ENCODE data around the gene BEND5. TPM values are rescaled to one million over a fixed set of nuclear protein-coding genes. Genes with fewer than 3 reads are reported as not detected.
A peak's percentile ranks its signal among the peaks of the same experiment; 100 is the strongest.

The BEND5 gene
- total and polyA plus RNA-seq, 2 of the 8 experiments (the other 6 are each of a cell fraction or from before 2014, with no cell fraction given): 3.8 to 7.5 TPM

GRCh38 chr1:48710915-48711314, 65.8 kb downstream of the BEND5 start:
- no peaks in the 10 kb centered on the region for H3K9me3 ChIP-seq (ENCODE audit: insufficient read depth in 2 of 2, low read depth in 1 of 2, low read length in 1 of 2)
- H3K27ac ChIP-seq (ENCODE audit: low read depth, low read length): no peak overlapping the region
- peaks cover 3 to 13% (median 7%) of the 10 kb centered on the region in 4 experiments; a peak in 6 of 7 replicates for H3K4me1 ChIP-seq (replicated peaks in 1 of 4; ENCODE audit: control insufficient read depth in 3 of 4, insufficient read depth in 4 of 4, low read length in 3 of 4)
- no peak overlapping the region for H3K18ac ChIP-seq (ENCODE audit: extremely low read depth, low read length)
- CTCF ChIA-PET (ENCODE audit: partially characterized antibody): interaction anchor here (2.3 to 4.1 kb wide), 3 partner anchors 22 to 138 kb away, joined by 8 to 28 read pairs (median 10); no protein-coding TSS in a partner anchor
- H4K20me1 ChIP-seq (replicated peaks in 1 of 2; ENCODE audit: control insufficient read depth in 1 of 2, insufficient read depth in 2 of 2, low read length in 2 of 2): no peaks in the 10 kb centered on the region
- H3K4me2 ChIP-seq (ENCODE audit: insufficient read depth in 1 of 2, low read depth in 2 of 2, low read length in 2 of 2): peak overlapping the region in 1 of 2 experiments; percentile 61; a peak in 1 of 4 replicates
- no peak overlapping the region for H4K5ac ChIP-seq (ENCODE audit: insufficient read length, low read depth, low read length)
- no peaks in the 10 kb centered on the region for H3K79me1 ChIP-seq (ENCODE audit: low read depth, low read length)
- FAIRE-seq: no peak
- H3K27me3 ChIP-seq (replicated peaks in 1 of 4; ENCODE audit: control insufficient read depth in 3 of 4, extremely low read depth in 1 of 4, insufficient read depth in 3 of 4, low read length in 3 of 4): no peaks in the 10 kb centered on the region
- no peak overlapping the region for H2AFZ ChIP-seq (ENCODE audit: low read length)
- H2BK5ac ChIP-seq (ENCODE audit: low read depth, low read length): 0 out of 2 replicates have a peak overlapping the region, but pooled peaks have one; percentile 2
- DNase-seq (ENCODE audit: low read depth in 1 of 2, low spot score in 2 of 2): no peak
- H2BK15ac ChIP-seq (ENCODE audit: low read length): no peak overlapping the region
- no peaks in the 10 kb centered on the region for H3K79me2 ChIP-seq (ENCODE audit: control insufficient read depth in 1 of 2, insufficient read depth in 2 of 2, low read length in 2 of 2)
- POLR2A ChIA-PET (ENCODE audit: partially characterized antibody): no interaction called here
- peak overlapping the region; percentile 20 for H4K91ac ChIP-seq (replicated peaks; ENCODE audit: insufficient read length, low read length)
- H2BK120ac ChIP-seq (replicated peaks; ENCODE audit: low read depth, low read length): no peak overlapping the region
- H3K9ac ChIP-seq (replicated peaks in 1 of 4; ENCODE audit: extremely low read depth in 1 of 4, low read depth in 3 of 4, low read length in 3 of 4): no peak overlapping the region
- H2AK5ac ChIP-seq (ENCODE audit: low read depth, low read length): no peak overlapping the region
- H3K23ac ChIP-seq (ENCODE audit: insufficient read length): no peak overlapping the region
- H3K23me2 ChIP-seq (ENCODE audit: low read depth, low read length): no peaks in the 10 kb centered on the region
- no peak overlapping the region for H3K14ac ChIP-seq (ENCODE audit: insufficient read length)
- 95% methylated on average over 2 of the region's 2 CpGs; no CpG with 5 or more reads in 1 of the 2 experiments for WGBS, 2 experiments (ENCODE audit: extremely low coverage in 1 of 2, insufficient coverage in 1 of 2, insufficient read length in 1 of 2, insufficient replicate concordance in 2 of 2, low coverage in 1 of 2, low lambda C conversion rate in 2 of 2, missing lambda C conversion rate in 1 of 2)
- no peak overlapping the region for H3K4ac ChIP-seq (replicated peaks; ENCODE audit: insufficient read length, low read depth, low read length)
- no peak overlapping the region for H3K4me3 ChIP-seq (ENCODE audit: extremely low read depth in 1 of 4, insufficient read depth in 2 of 4, low read depth in 3 of 4, low read length in 4 of 4)
- no peak overlapping the region for H4K8ac ChIP-seq (ENCODE audit: extremely low read depth, insufficient read depth, low read length)
- no peaks in the 10 kb centered on the region for H3K36me3 ChIP-seq (ENCODE audit: control insufficient read depth in 2 of 4, insufficient read depth in 4 of 4, low read length in 3 of 4)
- H3K56ac ChIP-seq (replicated peaks; ENCODE audit: insufficient read length, low read depth, low read length): no peak overlapping the region
- H2BK20ac ChIP-seq (ENCODE audit: low read length): no peak overlapping the region; the same call in 1 of the 2 replicates
- no peak overlapping the region for H2BK12ac ChIP-seq (ENCODE audit: low read depth, low read length)
- no peak for TF ChIP-seq MAFK (IDR thresholded peaks at IDR 0.05; ENCODE audit: low read depth, low read length)
- TF ChIP-seq ZNF274 (IDR thresholded peaks at IDR 0.05; ENCODE audit: borderline replicate concordance, extremely low read depth, low read length): no peak
- TF ChIP-seq POU5F1 (IDR thresholded peaks at IDR 0.05; ENCODE audit: low read depth, low read length): no peak
- no peak for TF ChIP-seq EGR1 (IDR thresholded peaks at IDR 0.05; ENCODE audit: borderline replicate concordance, low read depth, low read length)
- no peak for TF ChIP-seq KDM1A (IDR thresholded peaks at IDR 0.05; ENCODE audit: borderline replicate concordance, low read length)
- TF ChIP-seq USF2 (IDR thresholded peaks at IDR 0.05; ENCODE audit: low read length): no peak
- no peak for TF ChIP-seq CTBP2 (IDR thresholded peaks at IDR 0.05; ENCODE audit: borderline replicate concordance, insufficient read depth, insufficient read length, low read length)
- TF ChIP-seq GTF2F1 (IDR thresholded peaks at IDR 0.05; ENCODE audit: borderline replicate concordance, low read depth, low read length): no peak
- no peak for TF ChIP-seq RXRA (IDR thresholded peaks at IDR 0.05; ENCODE audit: insufficient read depth, low read depth, low read length)
- no peak for TF ChIP-seq E2F6 (IDR thresholded peaks at IDR 0.05)
- no peak for TF ChIP-seq TAF1 (IDR thresholded peaks at IDR 0.05; ENCODE audit: low read depth, low read length)
- TF ChIP-seq EZH2 (IDR thresholded peaks at IDR 0.05; ENCODE audit: low read depth, low read length, severe bottlenecking): no peak

All from H1 (cell line).